GM18858 (cell line): ENCODE data around the gene RASL11B.

ENCODE experiments used
- ATAC-seq: cut with Tn5 transposase; IDR thresholded peaks from one replicate; pipeline ENCODE4 v1.9.1; 2021; ENCODE audit not compliant: unreplicated experiment

The RASL11B gene

GRCh38 chr4:52842792-52843191 lies 19.3 kb upstream of the RASL11B start:
- ATAC-seq, result no peak

DNA sequence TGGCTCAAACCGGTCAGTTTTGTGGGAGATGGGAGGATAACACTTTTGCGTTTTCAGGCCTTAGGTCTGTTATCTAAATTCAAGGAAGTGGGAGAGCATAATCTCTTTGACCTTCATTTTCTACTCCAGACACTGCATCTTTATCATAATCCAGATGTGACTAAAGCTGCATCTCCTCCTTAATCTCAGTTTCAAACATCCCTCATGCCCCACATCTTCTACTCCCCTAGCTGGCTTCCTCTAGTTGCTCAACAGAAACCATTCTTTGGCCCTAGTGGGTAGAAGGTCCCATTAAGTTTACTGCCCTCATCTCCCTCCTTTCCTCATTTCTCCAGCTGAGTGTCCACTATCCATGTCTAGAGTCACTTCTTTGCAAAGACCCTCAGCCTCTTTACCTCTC lies 18.8 kb upstream of the RASL11B start:
- ATAC-seq, result no peak

- peak; percentile 37 for ATAC-seq
Observed at GRCh38 chr4:52843958-52844357, 18.2 kb upstream of the RASL11B start.

DNA sequence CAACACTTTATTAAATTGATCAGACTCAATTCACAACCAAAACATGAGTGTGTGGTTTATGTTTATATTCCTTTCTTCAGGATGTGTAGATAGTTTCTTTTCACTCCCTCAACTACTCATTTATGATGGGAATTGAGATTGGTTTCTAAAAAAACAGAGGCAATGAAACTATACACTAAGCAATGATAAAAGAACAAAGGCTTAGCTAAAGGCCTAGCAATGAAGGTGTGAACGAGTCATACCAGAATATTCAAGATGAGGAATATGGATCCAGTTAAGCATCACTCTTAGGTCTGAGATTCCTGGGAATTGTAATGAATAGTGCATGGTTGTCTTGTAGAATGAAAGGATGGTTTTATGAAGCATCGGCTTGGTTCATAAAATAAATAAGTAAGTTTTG lies 17.5 kb upstream of the RASL11B start:
- ATAC-seq, result no peak

GRCh38 chr4:52846502-52846901 lies 15.6 kb upstream of the RASL11B start:
- ATAC-seq, result no peak

GRCh38 chr4:52848254-52848653 lies 13.9 kb upstream of the RASL11B start:
- ATAC-seq, result no peak

GRCh38 chr4:52850406-52851124 lies 11.6 kb upstream of the RASL11B start:
- no peak for ATAC-seq

- no peak for ATAC-seq
Observed at GRCh38 chr4:52852041-52852440, 10.1 kb upstream of the RASL11B start.

DNA sequence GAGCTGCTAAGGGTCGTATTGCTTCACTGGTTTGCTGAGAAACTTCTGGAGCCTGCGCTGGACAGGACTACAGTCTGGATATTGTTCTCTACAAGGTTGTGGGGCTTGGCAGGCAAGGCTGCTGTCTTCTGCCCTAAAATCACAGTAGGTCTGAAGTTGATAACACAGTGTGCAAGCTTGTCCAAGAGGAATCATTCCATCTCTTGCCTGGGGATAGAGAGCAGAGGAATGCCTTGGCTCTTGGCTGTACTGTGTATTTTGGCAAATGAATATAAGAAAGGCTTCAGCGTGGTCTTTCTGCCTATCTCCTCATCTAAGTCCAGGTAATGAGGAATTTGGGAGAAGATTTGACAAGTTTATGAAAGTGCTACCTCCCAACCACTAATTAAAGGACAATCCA lies 9.4 kb upstream of the RASL11B start:
- no peak for ATAC-seq

DNA sequence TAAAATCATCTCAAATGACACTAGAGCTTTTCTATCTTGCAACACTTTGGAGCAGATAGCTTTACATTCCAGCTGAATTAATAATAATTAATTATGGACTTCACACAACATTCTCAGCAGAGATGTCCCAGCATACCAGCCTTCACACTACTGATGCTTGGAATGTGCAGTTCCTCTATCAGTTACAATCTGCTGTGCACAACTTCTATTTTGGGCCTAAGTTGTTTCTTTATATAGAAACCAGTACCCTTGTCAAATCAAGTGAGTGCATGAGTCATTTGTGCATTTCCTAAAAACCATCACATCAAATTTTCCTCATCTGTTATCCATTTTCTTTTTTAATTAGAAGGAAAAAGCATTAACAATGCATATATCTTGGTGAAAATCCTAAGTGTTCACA lies 8.8 kb upstream of the RASL11B start:
- ATAC-seq, result no peak

GRCh38 chr4:52856801-52857200 lies 5.3 kb upstream of the RASL11B start:
- no peak for ATAC-seq

- ATAC-seq, result no peak
Observed at GRCh38 chr4:52860361-52860760, 1.8 kb upstream of the RASL11B start.

- no peak for ATAC-seq
Observed at GRCh38 chr4:52861171-52861823, 820 bp upstream of the RASL11B start.

- no peak for ATAC-seq
Observed at GRCh38 chr4:52862639-52863161, 583 bp downstream of the RASL11B start.

GRCh38 chr4:52863324-52863723 lies 1.2 kb downstream of the RASL11B start:
- ATAC-seq, result no peak

GRCh38 chr4:52864793-52865192 lies 2.7 kb downstream of the RASL11B start:
- no peak for ATAC-seq

GRCh38 chr4:52865300-52865699 lies 3.2 kb downstream of the RASL11B start:
- ATAC-seq, result no peak

- ATAC-seq, result no peak
Observed at GRCh38 chr4:52866734-52867133, 4.6 kb downstream of the RASL11B start.

DNA sequence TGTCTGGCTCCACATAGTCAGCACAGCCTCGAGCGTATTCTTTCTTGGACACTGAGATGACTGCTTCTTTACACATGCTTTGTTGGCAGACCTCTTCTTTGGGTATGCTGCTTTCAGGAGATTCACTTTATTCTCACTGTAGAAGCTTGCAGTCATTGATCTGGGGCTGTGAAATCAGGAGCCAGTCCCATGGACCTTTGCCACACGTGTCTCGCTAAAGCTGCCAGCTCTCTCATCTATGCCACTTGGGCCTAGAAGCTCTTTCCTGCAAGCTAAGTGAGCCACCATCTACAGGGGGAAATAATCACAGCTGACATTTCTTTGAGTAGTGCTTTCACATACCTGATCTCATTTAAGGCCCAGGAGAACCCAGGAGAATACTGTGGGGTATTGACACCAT lies 5.0 kb downstream of the RASL11B start:
- ATAC-seq, result no peak

- no peak for ATAC-seq
Observed at GRCh38 chr4:52868133-52868532, 6.0 kb downstream of the RASL11B start.

DNA sequence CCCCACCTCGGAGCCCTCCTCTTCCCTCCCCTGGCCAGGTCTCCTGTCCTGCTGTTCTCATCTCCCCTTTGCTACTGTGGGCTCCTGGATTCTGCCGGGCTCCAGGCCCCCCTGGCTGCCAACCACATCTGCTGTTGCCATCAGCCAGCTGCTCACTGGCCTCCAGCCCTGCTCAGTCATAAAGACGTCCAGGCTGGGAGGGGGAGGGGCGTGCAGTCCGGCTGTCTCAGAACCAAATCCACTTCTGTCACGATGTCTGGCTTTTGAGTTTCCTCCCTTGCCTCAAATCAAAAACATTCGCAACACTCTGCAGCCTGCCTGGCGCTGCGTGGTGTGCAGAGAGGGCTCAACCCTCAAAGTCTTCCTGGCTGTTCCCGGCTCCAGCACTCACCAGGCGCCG lies 7.1 kb downstream of the RASL11B start:
- no peak for ATAC-seq

DNA sequence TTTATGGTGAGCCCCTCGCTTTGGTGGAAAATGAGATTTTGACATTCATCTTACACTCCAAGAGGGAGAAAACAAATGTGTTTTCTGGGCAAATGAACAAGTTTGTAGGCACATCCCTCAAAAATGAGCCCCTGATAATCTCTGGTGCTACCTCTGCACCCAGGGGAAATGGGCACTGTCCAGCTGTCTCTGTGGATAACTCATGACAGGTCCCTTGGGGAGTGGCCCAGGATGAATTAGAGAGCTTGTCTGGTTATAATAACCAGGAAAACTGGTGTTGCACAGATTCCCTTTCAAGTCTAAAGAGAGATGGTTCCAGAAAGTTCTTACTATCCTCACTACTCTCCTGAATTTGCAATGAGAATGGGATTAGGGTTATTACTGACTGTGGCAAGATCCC lies 7.5 kb downstream of the RASL11B start:
- ATAC-seq, result no peak

GRCh38 chr4:52870225-52870624 lies 8.1 kb downstream of the RASL11B start:
- ATAC-seq, result no peak
